Fibroblast of lung (primary cell): ENCODE measurements around the gene SLC16A1.

Source experiments
- EZH2 ChIP-seq: IDR thresholded peaks from 2 replicates; pipeline ENCODE4 v1.5.1; 2012; ENCODE audit warnings: low read length, control low read depth, mild to moderate bottlenecking; ENCODE audit errors: missing control alignments
- TF ChIP-seq, protein P1 (sequence below), 2 donors: IDR thresholded peaks in 1 of 2; conservative IDR thresholded peaks in 1 of 2; 1 replicate in 1 of 2; 2 replicates in 1 of 2; pipeline ENCODE4 v1.5.1; 2011 to 2012; ENCODE audit warnings: low read length in 2 of 2, control low read depth in 1 of 2, inconsistent platforms in 1 of 2, low read depth in 1 of 2, mild to moderate bottlenecking in 1 of 2

GRCh38 chr1:112904831-112905261 lies 51.1 kb downstream of the SLC16A1 start:
- TF ChIP-seq, protein P1, sequence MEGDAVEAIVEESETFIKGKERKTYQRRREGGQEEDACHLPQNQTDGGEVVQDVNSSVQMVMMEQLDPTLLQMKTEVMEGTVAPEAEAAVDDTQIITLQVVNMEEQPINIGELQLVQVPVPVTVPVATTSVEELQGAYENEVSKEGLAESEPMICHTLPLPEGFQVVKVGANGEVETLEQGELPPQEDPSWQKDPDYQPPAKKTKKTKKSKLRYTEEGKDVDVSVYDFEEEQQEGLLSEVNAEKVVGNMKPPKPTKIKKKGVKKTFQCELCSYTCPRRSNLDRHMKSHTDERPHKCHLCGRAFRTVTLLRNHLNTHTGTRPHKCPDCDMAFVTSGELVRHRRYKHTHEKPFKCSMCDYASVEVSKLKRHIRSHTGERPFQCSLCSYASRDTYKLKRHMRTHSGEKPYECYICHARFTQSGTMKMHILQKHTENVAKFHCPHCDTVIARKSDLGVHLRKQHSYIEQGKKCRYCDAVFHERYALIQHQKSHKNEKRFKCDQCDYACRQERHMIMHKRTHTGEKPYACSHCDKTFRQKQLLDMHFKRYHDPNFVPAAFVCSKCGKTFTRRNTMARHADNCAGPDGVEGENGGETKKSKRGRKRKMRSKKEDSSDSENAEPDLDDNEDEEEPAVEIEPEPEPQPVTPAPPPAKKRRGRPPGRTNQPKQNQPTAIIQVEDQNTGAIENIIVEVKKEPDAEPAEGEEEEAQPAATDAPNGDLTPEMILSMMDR (conservative IDR thresholded peaks at IDR 0.05 in 1 of 2, IDR thresholded peaks at IDR 0.05 in 1 of 2; ENCODE audit: low read depth in 1 of 2, low read length in 2 of 2) = no peak
- TF ChIP-seq EZH2 = no peak
